Kidney tubule cell (primary cell): Measurements from ENCODE around the gene HACL1.
"Not testable (repeated sequence)": the region's sequence is repeated elsewhere in the genome, so short reads cannot be mapped to it uniquely, and the experiment has no call there.

Source experiments
- DNase-seq: peaks from one replicate; pipeline ENCODE4 v3.0.0-alpha.2; 2018; ENCODE audit warnings: low spot score

HACL1 gene

GRCh38 chr3:15629860-15630597 lies 28.7 kb upstream of the HACL1 start:
- DNase-seq, result peak; percentile 82

DNA sequence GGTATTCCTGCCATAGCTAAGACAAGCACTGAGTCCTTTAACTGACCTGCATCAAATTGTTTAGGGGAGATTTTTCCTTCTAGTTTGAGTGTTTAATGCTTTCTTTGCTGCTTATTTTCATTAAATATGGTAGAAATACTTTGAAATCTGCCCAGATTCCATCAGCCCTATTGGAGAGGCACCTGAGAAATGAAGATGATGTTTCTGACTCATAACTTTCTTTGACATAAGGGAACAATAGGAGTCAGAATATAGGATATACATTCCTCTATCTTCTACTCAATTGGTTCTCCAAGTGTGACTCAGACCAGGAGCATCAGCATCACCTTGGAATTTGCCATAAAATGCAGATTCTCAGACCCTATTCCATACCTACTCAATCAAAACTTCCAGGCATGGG lies 27.6 kb upstream of the HACL1 start:
- DNase-seq, result no peak

DNA sequence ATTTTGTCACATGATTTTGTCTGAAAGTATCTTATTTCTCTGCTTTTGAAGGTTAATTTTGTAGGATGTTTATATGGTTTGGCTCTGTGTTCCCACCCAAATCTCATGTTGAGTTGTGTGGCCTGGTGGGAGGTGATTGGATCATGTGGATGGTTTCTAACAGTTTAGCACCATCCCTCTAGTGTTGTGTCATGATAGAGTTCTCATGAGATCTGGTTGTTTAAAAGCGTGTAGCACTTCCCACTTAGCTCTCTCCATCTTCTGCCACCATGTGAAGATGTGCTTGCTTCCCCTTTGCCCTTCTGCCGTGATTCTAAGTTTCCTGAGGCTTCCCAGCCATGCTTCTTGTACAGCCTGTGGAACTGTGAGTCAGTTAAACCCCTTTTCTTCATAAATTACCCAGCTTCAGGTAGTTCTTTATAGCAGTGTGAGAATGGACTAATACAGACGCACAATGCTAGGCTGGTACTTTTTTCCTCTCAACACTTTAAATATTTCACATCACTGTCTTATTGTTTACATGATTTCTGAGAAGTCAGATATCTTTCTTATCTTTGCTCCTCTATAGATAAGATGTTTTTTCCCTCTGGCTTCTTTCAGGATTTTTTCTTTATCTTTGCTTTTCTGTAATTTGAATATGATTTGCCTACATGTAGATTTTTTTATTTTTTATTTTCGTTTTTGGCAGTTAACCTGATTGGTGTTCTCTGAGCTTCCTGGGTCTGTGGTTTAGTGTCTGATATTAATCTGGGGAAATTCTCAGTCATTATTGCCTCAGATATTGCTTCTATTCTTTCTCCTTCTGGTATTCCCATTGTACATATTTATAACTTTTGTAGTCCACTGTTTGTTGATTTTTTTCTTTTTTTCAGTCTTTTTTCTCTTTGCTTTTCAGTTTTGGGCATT lies 22.4 kb upstream of the HACL1 start:
- no peak for DNase-seq

GRCh38 chr3:15619659-15620464 lies 18.5 kb upstream of the HACL1 start:
- not testable (repeated sequence) for DNase-seq

- no peak for DNase-seq
Measured at GRCh38 chr3:15616053-15616452, 14.7 kb upstream of the HACL1 start.

GRCh38 chr3:15614958-15615357 lies 13.6 kb upstream of the HACL1 start:
- no peak for DNase-seq

DNA sequence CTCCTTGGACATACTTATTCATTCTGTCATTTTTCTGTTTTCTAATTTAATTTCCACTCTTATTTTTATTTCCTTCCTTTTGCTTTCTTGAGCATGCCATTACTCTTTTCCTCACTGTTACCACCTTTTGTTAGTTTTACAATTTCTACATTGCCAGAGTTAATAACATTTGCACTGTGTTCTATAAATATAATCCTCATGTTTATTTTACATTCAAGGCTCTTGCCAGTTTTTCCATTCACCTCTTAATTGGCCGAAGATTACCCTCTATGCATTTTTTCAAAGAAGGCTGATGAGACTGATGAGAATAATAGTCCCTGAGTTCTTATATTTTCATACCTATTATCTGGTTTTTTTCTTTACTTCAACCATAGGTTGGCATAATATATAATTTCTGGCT lies 10.6 kb upstream of the HACL1 start:
- no peak for DNase-seq

- DNase-seq, result no peak
Measured at GRCh38 chr3:15611018-15611417, 9.6 kb upstream of the HACL1 start.

- DNase-seq, result peak; percentile 87
Measured at GRCh38 chr3:15610082-15610759, 8.9 kb upstream of the HACL1 start.

DNA sequence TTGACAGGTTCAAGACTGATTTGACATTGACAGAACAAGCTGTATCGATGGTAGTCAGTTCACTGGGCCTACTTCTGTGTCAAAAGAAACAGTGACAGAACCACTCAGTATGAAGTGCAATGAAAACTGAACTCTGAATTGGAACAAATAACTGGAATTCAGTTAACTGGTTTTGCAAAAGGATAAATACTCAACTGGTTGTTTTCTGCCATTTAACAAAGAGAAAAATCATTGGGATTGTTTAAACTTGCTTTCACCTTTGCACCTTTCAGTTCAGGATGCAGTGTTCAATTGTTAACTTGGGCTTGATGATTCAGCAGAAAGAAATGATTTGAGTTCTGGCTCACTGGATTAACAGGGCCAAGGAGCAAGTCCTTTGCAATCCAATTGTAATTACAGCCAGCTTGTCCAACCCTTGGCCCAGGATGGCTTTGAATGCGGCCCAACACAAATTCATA lies 5.1 kb upstream of the HACL1 start:
- DNase-seq, result peak; percentile 75

DNA sequence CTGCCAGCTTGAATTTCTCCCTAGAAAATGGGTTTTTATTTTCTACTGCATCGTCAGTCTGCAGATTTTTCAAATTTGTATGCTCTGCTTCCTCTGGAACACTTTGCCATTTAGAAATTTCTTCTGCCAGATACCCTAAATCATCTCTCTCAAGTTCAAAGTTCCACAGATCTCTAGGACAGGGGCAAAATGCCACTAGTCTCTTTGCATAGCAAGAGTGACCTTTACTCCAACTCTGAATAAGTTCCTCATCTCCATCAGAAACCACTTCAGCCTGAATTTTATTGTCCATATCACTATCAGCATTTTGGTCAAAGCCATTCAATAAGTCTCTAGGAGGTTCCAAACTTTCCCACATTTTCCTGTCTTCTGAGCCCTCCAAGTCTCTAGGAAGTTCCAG lies 3.2 kb upstream of the HACL1 start:
- DNase-seq, result not testable (repeated sequence)

DNA sequence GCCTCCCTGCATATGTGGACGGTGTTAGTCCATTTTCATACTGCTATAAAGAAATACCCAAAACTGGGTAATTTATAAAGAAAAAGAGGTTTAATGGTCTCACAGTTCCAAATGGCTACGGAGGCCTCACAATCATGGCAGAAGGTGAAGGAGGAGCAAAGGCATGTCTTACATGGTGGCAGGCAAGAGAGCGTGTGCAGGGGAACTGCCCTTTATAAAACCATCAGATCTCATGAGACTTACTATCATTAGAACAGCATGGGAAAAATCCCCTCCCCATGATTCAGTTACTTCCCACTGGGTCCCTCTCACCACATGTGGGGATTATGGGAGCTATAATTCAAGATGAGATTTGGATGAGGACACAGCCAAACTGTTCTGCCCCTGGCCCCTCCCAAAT lies 1.4 kb upstream of the HACL1 start:
- DNase-seq, result not testable (repeated sequence)

DNA sequence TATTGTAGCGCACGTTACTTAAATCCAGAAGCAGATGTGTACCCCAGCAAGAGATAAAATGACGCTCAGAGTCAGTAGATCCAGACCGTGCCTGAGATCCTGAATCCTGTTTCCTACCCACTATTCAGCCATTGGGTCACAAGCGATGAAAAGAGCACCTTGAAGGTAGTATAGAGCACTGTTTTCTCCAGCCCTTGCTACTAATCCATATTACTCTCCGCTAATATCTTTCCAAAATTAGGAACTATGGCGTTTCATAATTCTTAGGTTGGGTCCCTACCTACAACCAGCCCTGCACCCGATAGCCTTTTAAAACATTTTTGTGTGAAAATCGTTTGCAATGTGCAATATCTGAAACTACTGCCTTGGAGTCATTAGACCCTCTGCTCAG lies 772 bp upstream of the HACL1 start:
- no peak for DNase-seq

- no peak for DNase-seq
Measured at GRCh38 chr3:15601046-15601398, 347 bp downstream of the HACL1 start.

DNA sequence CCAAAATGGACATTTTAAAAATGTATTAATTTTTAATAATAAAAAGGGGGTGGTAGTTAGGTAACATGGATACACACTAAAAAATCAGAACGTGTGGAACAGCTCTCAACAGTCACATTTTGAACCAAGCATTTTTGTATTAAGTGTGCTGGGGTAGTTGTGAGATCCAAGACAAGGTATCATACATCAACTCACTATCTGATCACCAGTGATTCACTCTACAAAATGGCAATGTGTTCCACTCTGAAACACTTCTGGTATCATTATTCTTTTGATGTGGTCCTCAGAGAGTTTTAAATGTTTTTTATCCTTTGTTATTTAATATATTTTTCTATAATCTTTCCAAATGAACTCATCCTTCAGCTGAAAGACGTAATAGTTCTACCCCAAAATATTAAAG lies 5.4 kb downstream of the HACL1 start:
- DNase-seq, result no peak

DNA sequence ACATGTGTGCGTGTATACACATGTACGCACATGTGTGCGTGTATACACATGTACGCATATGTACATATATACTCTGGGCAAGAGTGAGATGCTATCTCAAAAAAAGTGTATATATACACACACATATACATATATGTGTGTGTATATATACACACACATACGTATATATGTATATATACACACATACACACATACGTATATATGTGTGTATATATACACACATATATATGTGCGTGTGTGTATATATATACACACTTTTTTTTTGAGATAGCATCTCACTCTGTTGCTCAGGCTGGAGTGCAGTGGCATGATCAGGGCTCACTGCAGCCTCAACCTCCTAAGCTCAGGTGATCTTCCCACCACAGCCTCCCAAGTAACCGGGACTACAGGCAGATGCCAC lies 8.4 kb downstream of the HACL1 start:
- DNase-seq, result no peak

DNA sequence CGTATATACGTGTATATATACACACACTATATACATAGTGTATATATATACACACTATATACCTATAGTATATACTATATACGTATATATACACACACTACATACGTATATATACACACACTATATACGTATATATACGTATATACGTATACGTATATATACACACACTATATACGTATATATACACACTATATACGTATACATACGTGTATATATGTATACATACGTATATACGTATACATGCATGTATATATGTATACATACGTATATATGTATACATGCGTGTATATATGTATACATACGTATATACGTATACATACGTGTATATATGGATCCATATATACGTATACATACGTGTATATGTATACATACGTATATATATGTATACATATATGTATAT lies 9.4 kb downstream of the HACL1 start:
- DNase-seq, result no peak

DNA sequence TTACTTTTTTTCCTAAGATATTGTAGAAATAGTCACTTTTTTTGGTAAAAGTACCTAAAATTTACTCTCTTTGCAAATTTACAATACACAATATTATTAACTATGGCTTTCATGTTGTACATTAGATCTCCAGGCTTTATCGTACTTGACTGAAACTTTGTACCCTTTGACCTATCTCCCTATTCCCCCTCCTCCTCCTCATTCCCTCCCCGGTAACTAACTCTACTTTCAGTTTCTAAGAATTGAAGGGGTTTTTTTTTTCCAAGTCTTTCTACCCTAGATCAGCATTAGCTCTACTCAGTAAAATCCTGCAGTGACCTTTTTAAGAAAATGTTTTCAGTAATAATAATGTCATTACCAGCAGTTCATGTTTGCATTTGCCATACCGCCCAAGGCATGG lies 10.1 kb downstream of the HACL1 start:
- DNase-seq, result no peak

GRCh38 chr3:15585111-15585845 lies 16.1 kb downstream of the HACL1 start:
- DNase-seq, result no peak

DNA sequence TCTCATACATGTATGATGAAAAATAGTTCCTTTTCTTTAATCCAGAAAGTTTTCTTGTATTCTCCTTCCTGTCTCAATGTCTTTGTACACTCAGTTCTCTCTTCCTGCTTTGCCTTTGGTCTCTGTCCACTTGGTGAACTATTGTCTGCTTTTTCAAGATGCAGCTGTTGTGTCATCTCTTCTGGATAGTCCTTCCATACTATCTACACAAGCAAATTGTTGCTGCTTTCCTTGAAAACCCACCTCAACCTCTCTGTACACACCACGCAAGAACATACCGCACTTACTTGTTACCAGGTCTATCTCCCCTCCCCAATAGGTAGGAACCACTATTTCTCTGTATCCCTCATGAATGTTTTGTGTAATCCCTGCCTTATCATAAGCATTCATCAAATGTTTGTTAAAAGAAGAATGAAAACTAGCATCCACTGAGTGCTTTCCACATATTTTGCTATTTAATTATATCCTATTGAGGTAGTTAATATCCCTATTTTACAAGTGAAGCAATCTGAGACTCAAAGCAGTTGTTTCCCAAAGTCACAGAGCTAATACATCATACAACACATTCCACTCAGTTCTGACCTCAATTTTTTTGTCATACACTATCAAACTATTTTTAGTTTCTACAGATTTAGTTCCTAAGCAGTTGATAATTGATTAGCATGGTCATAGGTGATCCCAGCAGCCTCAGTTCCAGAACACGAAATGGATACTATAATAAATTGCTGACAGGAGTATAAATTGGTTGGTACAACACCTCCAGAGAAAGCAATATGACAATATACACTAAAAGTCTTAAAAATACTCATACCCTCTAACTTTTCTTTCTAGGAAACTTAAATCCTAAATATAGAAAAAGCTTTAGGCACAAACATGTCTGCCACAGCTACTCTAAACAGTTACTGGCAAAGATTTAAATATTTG lies 19.6 kb downstream of the HACL1 start:
- no peak for DNase-seq
